ENCODE measurements around the gene FOXB2. TPM values are rescaled to one million over a fixed set of nuclear protein-coding genes. Genes with fewer than 3 reads are reported as not detected.

The FOXB2 gene
- total and polyA plus RNA-seq, 10 donors, result not detected

- H3K9me3 ChIP-seq, result peaks cover 0 to 4% (median 0%) of the 10 kb centered on the region in 8 donors
- peaks cover 8 to 99% (median 71%) of the 10 kb centered on the region in 7 donors for H3K27me3 ChIP-seq (replicated peaks in 1 of 7)
- no peak overlapping the region for H3K27ac ChIP-seq
- intact Hi-C loops (cut with DNase I; ENCODE audit: low total_unique reads), result no loop called here
- no peak for TF ChIP-seq CTCF (IDR thresholded peaks at IDR 0.05 in 8 of 11, conservative IDR thresholded peaks at IDR 0.05 in 3 of 11)
- TF ChIP-seq POLR2AphosphoS5 (IDR thresholded peaks at IDR 0.05), result no peak
- no peak for TF ChIP-seq POLR2A (IDR thresholded peaks at IDR 0.05)
- H3K4me1 ChIP-seq, result peaks cover 11 to 46% (median 30%) of the 10 kb centered on the region in 6 donors
- DNase-seq, result no peak
- no peaks in the 10 kb centered on the region for H3K36me3 ChIP-seq
- 22 to 32% (median 31%) methylated on average over 10 of the region's 10 CpGs for WGBS, 5 donors
- H3K4me3 ChIP-seq, result no peak overlapping the region
Observed at GRCh38 chr9:77023726-77024125, 4.3 kb downstream of the FOXB2 start.

- Histone ChIP-seq H3K4me1 (peaks cover 6 to 33% (median 19%) of the 10 kb centered on the region in 6 donors), H3K27me3 (replicated peaks in 1 of 7) (peaks cover 8 to 87% (median 59%) of the 10 kb centered on the region in 7 donors), H3K4me3 (no peak overlapping the region), H3K27ac (no peak overlapping the region), H3K9me3 (peaks cover 0 to 4% (median 0%) of the 10 kb centered on the region in 8 donors), H3K36me3 (no peaks in the 10 kb centered on the region)
- intact Hi-C loops (cut with DNase I; ENCODE audit: low total_unique reads), result no loop called here
- no peak for DNase-seq
- TF ChIP-seq POLR2A (IDR thresholded peaks at IDR 0.05), result no peak
- no peak for TF ChIP-seq CTCF (IDR thresholded peaks at IDR 0.05 in 8 of 11, conservative IDR thresholded peaks at IDR 0.05 in 3 of 11)
- TF ChIP-seq POLR2AphosphoS5 (IDR thresholded peaks at IDR 0.05), result no peak
- 73 to 89% (median 83%) methylated on average over 3 of the region's 3 CpGs for WGBS, 5 donors
Observed at GRCh38 chr9:77024776-77025545, 5.5 kb downstream of the FOXB2 start.

- Histone ChIP-seq H3K4me3 (no peak overlapping the region), H3K27me3 (replicated peaks in 1 of 7) (peaks cover 0 to 70% (median 23%) of the 10 kb centered on the region in 7 donors), H3K27ac (no peak overlapping the region), H3K9me3 (no peaks in the 10 kb centered on the region), H3K36me3 (no peaks in the 10 kb centered on the region), H3K4me1 (no peaks in the 10 kb centered on the region)
- intact Hi-C loops (cut with DNase I; ENCODE audit: low total_unique reads), result no loop called here
- 42 to 61% (median 58%) methylated on average over 3 of the region's 3 CpGs for whole genome bisulfite sequencing, 5 donors
- TF ChIP-seq CTCF (IDR thresholded peaks at IDR 0.05 in 8 of 11, conservative IDR thresholded peaks at IDR 0.05 in 3 of 11) (no peak), POLR2A (IDR thresholded peaks at IDR 0.05) (no peak), POLR2AphosphoS5 (IDR thresholded peaks at IDR 0.05) (no peak)
- DNase-seq, result no peak
Observed at GRCh38 chr9:77028478-77028877, 9.0 kb downstream of the FOXB2 start.

GRCh38 chr9:77030045-77030444, 10.6 kb downstream of the FOXB2 start:
- Histone ChIP-seq H3K36me3 (no peaks in the 10 kb centered on the region), H3K4me3 (no peak overlapping the region), H3K9me3 (no peaks in the 10 kb centered on the region), H3K4me1 (no peaks in the 10 kb centered on the region), H3K27ac (no peak overlapping the region), H3K27me3 (replicated peaks in 1 of 7) (peaks cover 0 to 59% (median 12%) of the 10 kb centered on the region in 7 donors)
- intact Hi-C loops (cut with DNase I; ENCODE audit: low total_unique reads), result no loop called here
- 56 to 87% (median 62%) methylated on average over 2 of the region's 2 CpGs for WGBS, 5 donors
- TF ChIP-seq CTCF (IDR thresholded peaks at IDR 0.05 in 8 of 11, conservative IDR thresholded peaks at IDR 0.05 in 3 of 11), result no peak
- no peak for TF ChIP-seq POLR2AphosphoS5 (IDR thresholded peaks at IDR 0.05)
- TF ChIP-seq POLR2A (IDR thresholded peaks at IDR 0.05), result no peak
- DNase-seq, result no peak

All from spleen (tissue), 11 donors.